ENCODE results near the gene NDE1. TPM values are rescaled to one million over a fixed set of nuclear protein-coding genes. Genes with fewer than 3 reads are reported as not detected.

The NDE1 gene
- total and polyA plus RNA-seq, 2 of the 4 experiments (the other 2 are of a cell fraction), result 22.7 to 29.2 TPM

DNA sequence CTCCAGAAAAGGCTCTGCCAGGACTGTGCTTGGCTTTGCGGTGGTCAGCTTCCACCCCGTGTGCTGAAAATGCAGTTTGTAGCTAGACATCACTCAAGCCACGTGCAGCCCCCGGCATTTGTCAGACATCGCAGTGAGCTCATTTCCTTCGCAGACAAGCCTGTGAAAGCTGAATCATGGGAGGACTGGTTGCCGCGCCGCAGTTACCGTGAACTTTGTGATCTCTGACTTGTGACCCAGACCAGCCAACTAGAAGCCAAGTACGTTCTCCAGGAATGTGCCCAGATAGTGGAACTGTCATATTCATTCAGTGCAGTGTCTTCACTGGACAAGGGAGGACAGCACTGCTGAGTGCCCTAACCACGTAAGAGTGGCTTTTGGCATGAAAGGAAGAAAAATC lies 58.1 kb downstream of the NDE1 start (continued):
- no peak for TF ChIP-seq CTCF (conservative IDR thresholded peaks at IDR 0.05; ENCODE audit: low read depth, low read length)

DNA sequence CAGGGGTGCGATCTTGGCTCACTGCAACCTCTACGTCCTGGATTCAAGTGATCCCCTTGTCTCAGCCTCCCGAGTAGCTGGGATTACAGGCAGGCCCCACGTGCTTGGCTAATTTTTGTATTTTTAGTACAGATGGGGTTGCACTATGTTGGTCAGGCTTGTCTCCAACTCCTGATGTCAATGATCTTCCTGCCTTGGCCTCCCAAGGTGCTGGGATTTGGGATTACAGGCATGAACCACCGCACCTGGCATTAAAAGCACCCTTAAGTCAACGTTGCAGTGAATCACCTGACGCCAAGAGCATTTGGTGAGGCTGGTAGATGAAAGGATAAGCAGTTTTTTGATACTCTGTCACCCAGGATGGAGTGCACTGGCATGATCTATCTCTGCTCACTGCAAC lies 59.0 kb downstream of the NDE1 start:
- in situ Hi-C loops (cut with MboI; ENCODE audit: low sequenced_read_pairs), result no loop called here
- Histone ChIP-seq H3K4ac (ENCODE audit: low read depth, low read length) (no peak overlapping the region), H4K5ac (ENCODE audit: low read depth, low read length) (no peak overlapping the region), H2BK20ac (ENCODE audit: low read depth, low read length) (no peak overlapping the region), H3K4me1 (ENCODE audit: control insufficient read depth, insufficient read depth, low read length) (peaks cover 6% of the 10 kb centered on the region), H2BK5ac (ENCODE audit: low read depth, low read length, poor library complexity, severe bottlenecking) (no peak overlapping the region), H2AK5ac (ENCODE audit: low read depth, low read length) (no peak overlapping the region), H3K9me1 (ENCODE audit: insufficient read depth, low read length) (peaks cover 12% of the 10 kb centered on the region), H2BK120ac (ENCODE audit: low read depth, low read length) (no peak overlapping the region), H3K4me2 (ENCODE audit: low read depth, low read length) (no peak overlapping the region), H3K9ac (ENCODE audit: low read depth, low read length) (no peak overlapping the region), H3K36me3 (ENCODE audit: control insufficient read depth, insufficient read depth, low read length) (peaks cover 3% of the 10 kb centered on the region; the same call in 1 of the 2 replicates), H4K20me1 (ENCODE audit: insufficient read depth, low read length) (peaks cover 3% of the 10 kb centered on the region; the same call in 1 of the 2 replicates), H3K79me1 (ENCODE audit: low read depth in 1 of 2, low read length in 2 of 2) (peaks cover 4 to 21% of the 10 kb centered on the region in 2 experiments; a peak in 3 of 4 replicates), H3K56ac (ENCODE audit: extremely low read depth, insufficient read depth, low read length) (no peak overlapping the region), H3K27me3 (ENCODE audit: control insufficient read depth, insufficient read depth, low read length) (no peaks in the 10 kb centered on the region), H2BK15ac (ENCODE audit: low read depth, low read length) (no peak overlapping the region), H3K14ac (replicated peaks; ENCODE audit: low read depth, low read length) (no peak overlapping the region), H4K8ac (ENCODE audit: low read depth in 2 of 2, low read length in 2 of 2) (no peak overlapping the region), H2AFZ (replicated peaks; ENCODE audit: low read length, poor library complexity) (no peak overlapping the region), H3K4me3 (ENCODE audit: insufficient read depth, low read depth, low read length) (no peak overlapping the region), H3K9me3 (ENCODE audit: control insufficient read depth, insufficient read depth, low read length) (no peaks in the 10 kb centered on the region), H4K91ac (ENCODE audit: insufficient read depth, low read depth, low read length) (no peak overlapping the region), H2AK9ac (replicated peaks; ENCODE audit: low read depth, low read length, poor library complexity) (no peak overlapping the region), H3K23ac (ENCODE audit: low read depth, low read length) (no peak overlapping the region), H3K27ac (ENCODE audit: insufficient read depth, low read length) (no peak overlapping the region), H3K18ac (ENCODE audit: low read depth, low read length) (no peak overlapping the region)
- CTCF ChIA-PET, result no interaction called here
- WGBS, 2 experiments (ENCODE audit: extremely low coverage in 2 of 2, insufficient read length in 1 of 2), result 90% methylated on average over 4 of the region's 7 CpGs; no CpG with 5 or more reads in 1 of the 2 experiments
- BruUV-seq (replicated peaks), result no TSS peak
- dilution Hi-C loops (cut with HindIII; ENCODE audit: low sequenced_read_pairs, unreplicated experiment), result no loop called here
- ATAC-seq (ENCODE audit: low read depth) (no peak), DNase-seq (no peak)
- POLR2A ChIA-PET (ENCODE audit: unreplicated experiment), result no interaction called here
- intact Hi-C loops (cut with micrococcal nuclease), result loop anchor here (10.0 kb wide), 2 partner anchors 284 to 486 kb away; no protein-coding TSS in a partner anchor
- TF ChIP-seq POLR2A (IDR thresholded peaks at IDR 0.05; ENCODE audit: low read depth, low read length) (no peak), RCOR1 (IDR thresholded peaks at IDR 0.05; ENCODE audit: insufficient replicate concordance, low read length) (no peak), SMC3 (IDR thresholded peaks at IDR 0.05; ENCODE audit: low read depth, low read length) (no peak)

Data from IMR-90 (cell line).